ENCODE data around the gene MEGF11.

GRCh38 chr15:66126456-66126855, 127.1 kb downstream of the MEGF11 start:
- TF ChIP-seq, protein P1, sequence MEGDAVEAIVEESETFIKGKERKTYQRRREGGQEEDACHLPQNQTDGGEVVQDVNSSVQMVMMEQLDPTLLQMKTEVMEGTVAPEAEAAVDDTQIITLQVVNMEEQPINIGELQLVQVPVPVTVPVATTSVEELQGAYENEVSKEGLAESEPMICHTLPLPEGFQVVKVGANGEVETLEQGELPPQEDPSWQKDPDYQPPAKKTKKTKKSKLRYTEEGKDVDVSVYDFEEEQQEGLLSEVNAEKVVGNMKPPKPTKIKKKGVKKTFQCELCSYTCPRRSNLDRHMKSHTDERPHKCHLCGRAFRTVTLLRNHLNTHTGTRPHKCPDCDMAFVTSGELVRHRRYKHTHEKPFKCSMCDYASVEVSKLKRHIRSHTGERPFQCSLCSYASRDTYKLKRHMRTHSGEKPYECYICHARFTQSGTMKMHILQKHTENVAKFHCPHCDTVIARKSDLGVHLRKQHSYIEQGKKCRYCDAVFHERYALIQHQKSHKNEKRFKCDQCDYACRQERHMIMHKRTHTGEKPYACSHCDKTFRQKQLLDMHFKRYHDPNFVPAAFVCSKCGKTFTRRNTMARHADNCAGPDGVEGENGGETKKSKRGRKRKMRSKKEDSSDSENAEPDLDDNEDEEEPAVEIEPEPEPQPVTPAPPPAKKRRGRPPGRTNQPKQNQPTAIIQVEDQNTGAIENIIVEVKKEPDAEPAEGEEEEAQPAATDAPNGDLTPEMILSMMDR (IDR thresholded peaks at IDR 0.05), result no peak
- TF ChIP-seq POLR2A (IDR thresholded peaks at IDR 0.05), result no peak

Data from Peyer's patch (tissue), 4 donors.